ENCODE measurements around the gene LRRFIP1.

Gene LRRFIP1

DNA sequence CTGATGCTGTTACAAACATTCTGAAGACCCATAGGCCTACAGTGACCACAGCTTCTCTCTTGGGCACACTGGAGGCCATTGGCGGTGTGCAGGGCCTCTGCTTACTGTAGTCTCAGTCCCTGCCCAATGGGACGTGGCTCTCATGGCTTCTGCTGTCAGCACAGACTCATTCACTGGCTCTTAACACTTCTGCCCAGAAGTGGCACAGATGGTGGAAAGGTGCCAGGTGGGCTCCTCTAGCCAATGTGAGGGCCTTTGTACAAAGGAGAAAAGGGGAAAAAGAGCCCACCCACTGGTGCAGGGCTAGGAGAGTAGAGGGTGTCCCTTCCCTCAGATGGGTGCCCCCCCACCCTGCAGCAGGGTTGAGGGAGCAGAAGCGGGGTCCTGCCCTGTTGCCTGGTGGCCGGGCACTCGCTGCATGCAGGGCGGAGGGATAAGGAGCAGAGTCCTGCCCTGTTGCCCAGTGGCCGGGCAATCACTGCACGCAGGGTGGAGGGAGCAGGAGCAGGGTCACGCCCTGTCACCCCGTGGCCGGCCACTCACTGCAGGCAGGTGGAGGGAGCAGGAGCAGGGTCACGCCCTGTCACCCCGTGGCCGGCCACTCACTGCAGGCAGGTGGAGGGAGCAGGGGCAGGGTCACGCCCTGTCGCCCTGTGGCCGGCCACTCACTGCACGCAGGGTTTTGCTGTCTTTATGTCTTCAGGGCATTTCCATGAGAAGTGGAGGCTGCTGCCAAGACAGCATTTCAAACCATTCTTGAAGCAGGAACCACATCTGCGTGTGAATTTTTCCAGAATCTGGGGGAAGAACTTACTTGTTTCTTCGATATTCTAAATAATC is 20.0 kb downstream of the LRRFIP1 start:
- H4K20me1 ChIP-seq (ENCODE audit: insufficient read depth, low read length) = no peaks in the 10 kb centered on the region
- no peak overlapping the region for H3K4me3 ChIP-seq (ENCODE audit: low read length)
- no peak overlapping the region for H2AFZ ChIP-seq (ENCODE audit: low read depth, low read length)
- no peak overlapping the region for H3K9ac ChIP-seq (ENCODE audit: low read length)
- no peak for TF ChIP-seq EZH2phosphoT487 (IDR thresholded peaks at IDR 0.05; ENCODE audit: low read depth)
- no peak for TF ChIP-seq CTCF (IDR thresholded peaks at IDR 0.05; ENCODE audit: low read depth, low read length)
- no peak overlapping the region for H3K4me2 ChIP-seq (ENCODE audit: low read length)
- H3K9me3 ChIP-seq (ENCODE audit: insufficient read depth, low read length) = no peaks in the 10 kb centered on the region
- H3K36me3 ChIP-seq (replicated peaks; ENCODE audit: low read depth, low read length) = no peaks in the 10 kb centered on the region
- H3K27ac ChIP-seq (ENCODE audit: low read length) = no peak overlapping the region
- H3K4me1 ChIP-seq (ENCODE audit: low read length) = no peaks in the 10 kb centered on the region
- no peaks in the 10 kb centered on the region for H3K79me2 ChIP-seq (ENCODE audit: low read length)
- no peaks in the 10 kb centered on the region for H3K27me3 ChIP-seq (ENCODE audit: low read depth, low read length)

GRCh38 chr2:237648016-237648381 is 20.6 kb downstream of the LRRFIP1 start:
- no peaks in the 10 kb centered on the region for H3K36me3 ChIP-seq (replicated peaks; ENCODE audit: low read depth, low read length)
- no peak overlapping the region for H3K9ac ChIP-seq (ENCODE audit: low read length)
- no peaks in the 10 kb centered on the region for H3K4me1 ChIP-seq (ENCODE audit: low read length)
- no peak overlapping the region for H3K4me2 ChIP-seq (ENCODE audit: low read length)
- no peak for TF ChIP-seq CTCF (IDR thresholded peaks at IDR 0.05; ENCODE audit: low read depth, low read length)
- no peak for TF ChIP-seq EZH2phosphoT487 (IDR thresholded peaks at IDR 0.05; ENCODE audit: low read depth)
- no peak overlapping the region for H2AFZ ChIP-seq (ENCODE audit: low read depth, low read length)
- no peak overlapping the region for H3K27ac ChIP-seq (ENCODE audit: low read length)
- no peaks in the 10 kb centered on the region for H3K9me3 ChIP-seq (ENCODE audit: insufficient read depth, low read length)
- no peaks in the 10 kb centered on the region for H3K27me3 ChIP-seq (ENCODE audit: low read depth, low read length)
- no peaks in the 10 kb centered on the region for H4K20me1 ChIP-seq (ENCODE audit: insufficient read depth, low read length)
- no peak overlapping the region for H3K4me3 ChIP-seq (ENCODE audit: low read length)
- H3K79me2 ChIP-seq (ENCODE audit: low read length) = no peaks in the 10 kb centered on the region

- Histone ChIP-seq H3K9me3 (ENCODE audit: insufficient read depth, low read length) (no peaks in the 10 kb centered on the region), H3K4me3 (ENCODE audit: low read length) (no peak overlapping the region), H3K36me3 (replicated peaks; ENCODE audit: low read depth, low read length) (no peaks in the 10 kb centered on the region), H3K9ac (ENCODE audit: low read length) (no peak overlapping the region), H3K4me1 (ENCODE audit: low read length) (no peaks in the 10 kb centered on the region), H2AFZ (ENCODE audit: low read depth, low read length) (no peak overlapping the region), H3K4me2 (ENCODE audit: low read length) (no peak overlapping the region), H4K20me1 (ENCODE audit: insufficient read depth, low read length) (no peaks in the 10 kb centered on the region), H3K79me2 (ENCODE audit: low read length) (no peaks in the 10 kb centered on the region), H3K27me3 (ENCODE audit: low read depth, low read length) (no peaks in the 10 kb centered on the region), H3K27ac (ENCODE audit: low read length) (no peak overlapping the region)
- TF ChIP-seq CTCF (IDR thresholded peaks at IDR 0.05; ENCODE audit: low read depth, low read length) (no peak), EZH2phosphoT487 (IDR thresholded peaks at IDR 0.05; ENCODE audit: low read depth) (no peak)
Measured at GRCh38 chr2:237649541-237650454, 22.4 kb downstream of the LRRFIP1 start.

- no peaks in the 10 kb centered on the region for H3K27me3 ChIP-seq (ENCODE audit: low read depth, low read length)
- H3K4me2 ChIP-seq (ENCODE audit: low read length) = no peak overlapping the region
- no peaks in the 10 kb centered on the region for H3K79me2 ChIP-seq (ENCODE audit: low read length)
- H3K9me3 ChIP-seq (ENCODE audit: insufficient read depth, low read length) = no peaks in the 10 kb centered on the region
- no peak overlapping the region for H3K27ac ChIP-seq (ENCODE audit: low read length)
- no peak overlapping the region for H3K4me3 ChIP-seq (ENCODE audit: low read length)
- no peaks in the 10 kb centered on the region for H4K20me1 ChIP-seq (ENCODE audit: insufficient read depth, low read length)
- H3K36me3 ChIP-seq (replicated peaks; ENCODE audit: low read depth, low read length) = no peaks in the 10 kb centered on the region
- no peak overlapping the region for H2AFZ ChIP-seq (ENCODE audit: low read depth, low read length)
- no peaks in the 10 kb centered on the region for H3K4me1 ChIP-seq (ENCODE audit: low read length)
- no peak for TF ChIP-seq CTCF (IDR thresholded peaks at IDR 0.05; ENCODE audit: low read depth, low read length)
- no peak for TF ChIP-seq EZH2phosphoT487 (IDR thresholded peaks at IDR 0.05; ENCODE audit: low read depth)
- no peak overlapping the region for H3K9ac ChIP-seq (ENCODE audit: low read length)
Measured at GRCh38 chr2:237650455-237650850, 23.1 kb downstream of the LRRFIP1 start.
